Sigmoid colon (tissue), 7 donors: ENCODE results near the gene TMEM59L. TPM values are rescaled to one million over a fixed set of nuclear protein-coding genes. Genes with fewer than 3 reads are reported as not detected.
A peak's percentile ranks its signal among the peaks of the same experiment; 100 is the strongest.

Experiments used
- DNase-seq: peaks from one replicate; pipeline ENCODE4 v3.0.0-alpha.2; 2019
- H3K27ac ChIP-seq, 4 donors: fragments of 200-600 bp; sonication (generic); one replicate each; pipeline ENCODE4 v1.5.1; 2016 to 2019; ENCODE audit warnings: mild to moderate bottlenecking in 1 of 4
- H3K27me3 ChIP-seq, 3 donors: fragments of 200-600 bp; sonication (generic); one replicate each; pipeline ENCODE4 v1.5.1; 2019; ENCODE audit warnings: mild to moderate bottlenecking in 1 of 3
- H3K36me3 ChIP-seq, 4 donors: fragments of 200-600 bp; sonication (generic); one replicate each; pipeline ENCODE4 v1.5.1; 2016 to 2019
- H3K4me1 ChIP-seq, 4 donors: fragments of 200-600 bp; sonication (generic); one replicate each; pipeline ENCODE4 v1.5.1; 2017 to 2019
- H3K4me3 ChIP-seq, 4 donors: fragments of 200-600 bp; sonication (generic); one replicate each; pipeline ENCODE4 v1.5.1; 2017 to 2019; ENCODE audit warnings: mild to moderate bottlenecking in 2 of 4, moderate library complexity in 1 of 4
- H3K9me3 ChIP-seq, 4 donors: fragments of 200-600 bp in 3 of 4; sonication (generic) in 3 of 4; one replicate each; pipeline versions ENCODE4 v1.5.1 to v1.6.1; 2013 to 2019
- CTCF ChIP-seq, 4 experiments: fragments of 450-650 bp in 3 of 4; fragments of 200-600 bp in 1 of 4; IDR thresholded peaks; one replicate each; pipeline ENCODE4 v1.5.1; 2016 to 2019; ENCODE audit warnings: antibody characterized with exemption in 4 of 4, mild to moderate bottlenecking in 3 of 4, moderate library complexity in 2 of 4
- EP300 ChIP-seq, 4 donors: sonication (generic); formaldehyde crosslinking; IDR thresholded peaks; one replicate each; pipeline ENCODE4 v1.6.1; 2017; ENCODE audit warnings: antibody characterized with exemption in 4 of 4
- POLR2A ChIP-seq, 2 donors: fragments of 450-650 bp; IDR thresholded peaks; one replicate each; pipeline ENCODE4 v1.6.1; 2016; ENCODE audit warnings: antibody characterized with exemption in 2 of 2, mild to moderate bottlenecking in 2 of 2, moderate library complexity in 2 of 2
- POLR2AphosphoS5 ChIP-seq, 4 donors: sonication (generic); formaldehyde crosslinking; IDR thresholded peaks; one replicate each; pipeline ENCODE4 v1.6.1; 2017; ENCODE audit warnings: antibody characterized with exemption in 4 of 4
- WGBS, 2 donors: extraction: QIAGEN DNeasy Blood & Tissue Kit; methylation state at CpG; one replicate each; pipeline ENCODE4 v1.1.7; 2013; 5-methylcytosine and 5-hydroxymethylcytosine counted together
- intact Hi-C: fragments of 100-400 bp; cut with DNase I; formaldehyde crosslinking; loops from one replicate; pipeline ENCODE4 v1.15.1; 2023
- polyA plus RNA-seq, 3 donors: library from polyadenylated mRNA; stranded (reverse); fragments of 200-250 nt; gene quantifications; one replicate each; pipeline ENCODE4 v1.2.3, GENCODE V29; 2013
- total RNA-seq, 4 donors: library from RNA; depleted of rRNA; stranded (reverse); fragments of >200 nt; gene quantifications; one replicate each; pipeline ENCODE4 v1.1.0, GENCODE V29; 2016
- donor health status: healthy with polysubstance abuse.
- donor health status: Bipolar disorder and iron deficiency.
- donor health status: healthy.

Gene TMEM59L
- total and polyA plus RNA-seq, 7 donors = 0.82 to 6.4 (median 5.0) TPM; not detected in 2

GRCh38 chr19:18593367-18594095 lies 19.1 kb upstream of the TMEM59L start:
- Histone ChIP-seq H3K27me3 (peaks cover 8 to 31% (median 15%) of the 10 kb centered on the region in 3 donors), H3K4me1 (peaks cover 0 to 39% (median 35%) of the 10 kb centered on the region in 4 donors), H3K27ac (peak overlapping the region in 2 of 4 donors; percentile 45 to 47), H3K4me3 (peak overlapping the region in 3 of 4 donors; percentile 38 to 44 (median 39)), H3K9me3 (no peaks in the 10 kb centered on the region), H3K36me3 (peaks cover 0 to 9% (median 4%) of the 10 kb centered on the region in 4 donors)
- TF ChIP-seq CTCF (IDR thresholded peaks at IDR 0.05) (no peak), EP300 (IDR thresholded peaks at IDR 0.05) (no peak), POLR2AphosphoS5 (IDR thresholded peaks at IDR 0.05) (no peak), POLR2A (IDR thresholded peaks at IDR 0.05) (no peak)
- DNase-seq = no peak
- intact Hi-C loops = loop anchor here (1.0 kb wide), 1 partner anchor 254 kb away; no protein-coding TSS in a partner anchor
- 41 to 45% methylated on average over 25 of the region's 25 CpGs for WGBS, 2 donors

GRCh38 chr19:18594096-18594823 lies 18.4 kb upstream of the TMEM59L start:
- intact Hi-C loops = loop anchor here (1.0 kb wide), 1 partner anchor 253 kb away; no protein-coding TSS in a partner anchor
- peak; percentile 90 for DNase-seq
- TF ChIP-seq EP300 (IDR thresholded peaks at IDR 0.05) = no peak
- TF ChIP-seq CTCF (IDR thresholded peaks at IDR 0.05) = peak in 3 of 4 experiments; percentile 39 to 94 (median 54)
- TF ChIP-seq POLR2AphosphoS5 (IDR thresholded peaks at IDR 0.05) = peak in 1 of 4 donors; percentile 23
- TF ChIP-seq POLR2A (IDR thresholded peaks at IDR 0.05) = no peak
- H3K36me3 ChIP-seq = peaks cover 0 to 9% (median 4%) of the 10 kb centered on the region in 4 donors
- H3K27ac ChIP-seq = peak overlapping the region in 2 of 4 donors; percentile 45 to 47
- H3K9me3 ChIP-seq = no peaks in the 10 kb centered on the region
- 1% methylated on average over 54 of the region's 54 CpGs for WGBS, 2 donors
- H3K4me1 ChIP-seq = peaks cover 0 to 34% (median 33%) of the 10 kb centered on the region in 4 donors
- peak overlapping the region; percentile 18 to 44 (median 38) for H3K4me3 ChIP-seq
- peaks cover 12 to 38% (median 23%) of the 10 kb centered on the region in 3 donors for H3K27me3 ChIP-seq

GRCh38 chr19:18594824-18595373 lies 17.8 kb upstream of the TMEM59L start:
- no peak for DNase-seq

More at GRCh38 chr19:18594824-18595373, 17.8 kb upstream of the TMEM59L start:
- H3K27ac ChIP-seq = peak overlapping the region in 1 of 4 donors; percentile 47
- no peaks in the 10 kb centered on the region for H3K9me3 ChIP-seq
- WGBS, 2 donors = 8 to 18% methylated on average over 26 of the region's 26 CpGs
- H3K27me3 ChIP-seq = peaks cover 12 to 44% (median 28%) of the 10 kb centered on the region in 3 donors
- peak overlapping the region; percentile 18 to 44 (median 38) for H3K4me3 ChIP-seq
- peaks cover 0 to 9% (median 4%) of the 10 kb centered on the region in 4 donors for H3K36me3 ChIP-seq
- H3K4me1 ChIP-seq = peaks cover 0 to 28% (median 27%) of the 10 kb centered on the region in 4 donors
- intact Hi-C loops = loop anchor here (1.0 kb wide), 1 partner anchor 252 kb away; no protein-coding TSS in a partner anchor
- TF ChIP-seq POLR2A (IDR thresholded peaks at IDR 0.05) (no peak), CTCF (IDR thresholded peaks at IDR 0.05) (no peak), POLR2AphosphoS5 (IDR thresholded peaks at IDR 0.05) (no peak), EP300 (IDR thresholded peaks at IDR 0.05) (no peak)
